ENCODE data around the gene DMXL2. TPM values are rescaled to one million over a fixed set of nuclear protein-coding genes. Genes with fewer than 3 reads are reported as not detected.
A peak's percentile ranks its signal among the peaks of the same experiment; 100 is the strongest.
"Not testable (repeated sequence)": the region's sequence is repeated elsewhere in the genome, so short reads cannot be mapped to it uniquely, and the experiment has no call there.

The DMXL2 gene
- total RNA-seq, 1 donor from 2014 or later, result 68.3 TPM

DNA sequence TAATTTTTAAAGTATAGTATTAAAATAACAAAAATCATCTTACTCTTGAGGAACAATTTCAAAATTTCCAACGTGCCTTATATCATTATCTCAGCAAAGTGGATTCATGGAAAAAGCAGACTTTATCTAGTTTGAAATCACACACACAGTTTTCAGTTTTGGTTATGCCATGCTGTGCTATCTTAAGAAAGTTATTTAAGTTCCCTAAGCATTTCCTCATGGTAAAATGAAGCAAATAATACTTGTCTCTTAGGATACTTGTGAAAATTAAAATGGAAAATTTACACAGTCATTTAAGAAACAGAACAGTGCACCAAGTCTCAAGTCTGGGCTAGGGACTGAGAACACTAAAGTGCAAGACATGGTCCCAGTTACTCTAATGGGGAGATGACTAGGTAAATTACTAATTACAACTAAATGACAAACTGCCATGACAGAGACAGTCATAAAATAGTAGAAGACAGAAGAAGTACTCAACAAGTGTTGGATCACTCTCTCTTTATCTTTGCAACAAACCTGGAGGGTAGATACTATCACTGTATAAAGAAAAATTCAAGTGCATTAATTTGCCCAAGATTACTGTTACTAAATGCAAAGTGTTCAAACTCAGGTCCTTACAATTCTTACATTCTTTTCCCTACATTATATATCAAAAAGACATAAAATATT, 44.8 kb downstream of the DMXL2 start:
- H3K36me3 ChIP-seq, result no peaks in the 10 kb centered on the region
- no peak overlapping the region for H3K4me3 ChIP-seq
- intact Hi-C loops (cut with DNase I), result no loop called here
- no peaks in the 10 kb centered on the region for H3K27me3 ChIP-seq (ENCODE audit: low read depth)
- ATAC-seq (peak in 1 of 2 donors; percentile 25), DNase-seq (no peak)
- TF ChIP-seq, protein P1, sequence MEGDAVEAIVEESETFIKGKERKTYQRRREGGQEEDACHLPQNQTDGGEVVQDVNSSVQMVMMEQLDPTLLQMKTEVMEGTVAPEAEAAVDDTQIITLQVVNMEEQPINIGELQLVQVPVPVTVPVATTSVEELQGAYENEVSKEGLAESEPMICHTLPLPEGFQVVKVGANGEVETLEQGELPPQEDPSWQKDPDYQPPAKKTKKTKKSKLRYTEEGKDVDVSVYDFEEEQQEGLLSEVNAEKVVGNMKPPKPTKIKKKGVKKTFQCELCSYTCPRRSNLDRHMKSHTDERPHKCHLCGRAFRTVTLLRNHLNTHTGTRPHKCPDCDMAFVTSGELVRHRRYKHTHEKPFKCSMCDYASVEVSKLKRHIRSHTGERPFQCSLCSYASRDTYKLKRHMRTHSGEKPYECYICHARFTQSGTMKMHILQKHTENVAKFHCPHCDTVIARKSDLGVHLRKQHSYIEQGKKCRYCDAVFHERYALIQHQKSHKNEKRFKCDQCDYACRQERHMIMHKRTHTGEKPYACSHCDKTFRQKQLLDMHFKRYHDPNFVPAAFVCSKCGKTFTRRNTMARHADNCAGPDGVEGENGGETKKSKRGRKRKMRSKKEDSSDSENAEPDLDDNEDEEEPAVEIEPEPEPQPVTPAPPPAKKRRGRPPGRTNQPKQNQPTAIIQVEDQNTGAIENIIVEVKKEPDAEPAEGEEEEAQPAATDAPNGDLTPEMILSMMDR (IDR thresholded peaks at IDR 0.05), result no peak
- H3K27ac ChIP-seq, result peak overlapping the region; percentile 27
- H3K4me1 ChIP-seq, result peaks cover 34% of the 10 kb centered on the region
- no peaks in the 10 kb centered on the region for H3K9me3 ChIP-seq

DNA sequence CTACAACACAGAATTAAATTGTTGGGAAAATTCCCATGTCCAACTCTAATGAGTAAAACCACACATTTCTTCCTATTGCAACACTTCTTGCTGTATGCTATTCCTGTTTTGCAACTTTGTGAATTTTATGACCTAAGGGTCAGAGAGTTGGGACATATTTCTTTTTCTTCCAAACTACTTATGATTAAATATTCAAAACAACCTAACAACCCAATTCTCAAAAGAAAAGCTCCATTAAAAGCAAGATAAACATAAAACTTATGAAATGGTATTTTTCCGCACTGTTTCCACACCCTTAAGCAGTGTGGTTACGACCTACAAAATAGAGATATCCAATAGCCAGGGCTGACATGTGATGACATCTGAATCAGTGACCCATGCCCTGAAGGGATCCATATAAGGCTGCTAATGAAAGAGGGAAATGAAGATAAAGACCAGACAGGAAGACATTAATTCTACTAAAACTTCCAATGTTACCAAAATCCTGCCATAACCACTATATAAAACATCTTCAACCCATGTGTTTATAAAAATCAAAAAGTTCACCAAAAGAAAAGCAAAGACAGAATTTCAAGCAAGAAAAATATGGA, 45.6 kb downstream of the DMXL2 start:
- no peak for DNase-seq
- Histone ChIP-seq H3K27ac (peak overlapping the region; percentile 27), H3K36me3 (no peaks in the 10 kb centered on the region), H3K27me3 (ENCODE audit: low read depth) (no peaks in the 10 kb centered on the region), H3K4me3 (no peak overlapping the region), H3K4me1 (peaks cover 34% of the 10 kb centered on the region), H3K9me3 (no peaks in the 10 kb centered on the region)
- intact Hi-C loops (cut with DNase I), result no loop called here
- TF ChIP-seq, protein P1 (IDR thresholded peaks at IDR 0.05), result no peak
- ATAC-seq, result peak; percentile 89 to 91

DNA sequence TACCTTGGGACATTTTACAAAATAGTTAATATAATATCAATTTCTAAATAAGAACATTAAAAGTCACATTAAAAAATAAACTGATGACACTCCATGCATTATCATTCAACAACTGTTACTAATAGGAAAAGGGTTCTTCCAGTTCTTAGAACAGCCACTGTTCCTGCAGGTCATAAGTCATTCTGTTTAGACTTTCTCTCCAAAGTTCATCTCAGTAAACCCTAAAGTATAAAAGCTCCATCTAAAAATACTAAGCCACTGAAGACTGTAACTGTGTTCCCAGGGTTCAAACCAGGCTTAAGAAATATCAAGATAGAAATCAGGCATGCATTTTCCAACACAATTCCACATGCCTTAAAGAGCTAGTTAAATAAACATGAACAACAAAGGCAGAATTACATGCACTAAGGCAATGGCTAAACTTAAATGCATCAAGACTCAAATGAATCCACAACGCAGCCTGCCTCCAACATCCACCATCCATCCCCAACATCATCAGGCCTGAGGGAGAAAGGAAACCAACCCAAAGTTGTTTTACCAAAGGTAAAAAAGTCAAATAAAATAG, 46.2 kb downstream of the DMXL2 start:
- intact Hi-C loops (cut with DNase I), result no loop called here
- Histone ChIP-seq H3K36me3 (no peaks in the 10 kb centered on the region), H3K27me3 (ENCODE audit: low read depth) (no peaks in the 10 kb centered on the region), H3K4me3 (no peak overlapping the region), H3K9me3 (no peaks in the 10 kb centered on the region), H3K27ac (no peak overlapping the region), H3K4me1 (peaks cover 34% of the 10 kb centered on the region)
- peak in 1 of 2 donors; percentile 16 for ATAC-seq
- TF ChIP-seq, protein P1 (IDR thresholded peaks at IDR 0.05), result no peak
- DNase-seq, result no peak

DNA sequence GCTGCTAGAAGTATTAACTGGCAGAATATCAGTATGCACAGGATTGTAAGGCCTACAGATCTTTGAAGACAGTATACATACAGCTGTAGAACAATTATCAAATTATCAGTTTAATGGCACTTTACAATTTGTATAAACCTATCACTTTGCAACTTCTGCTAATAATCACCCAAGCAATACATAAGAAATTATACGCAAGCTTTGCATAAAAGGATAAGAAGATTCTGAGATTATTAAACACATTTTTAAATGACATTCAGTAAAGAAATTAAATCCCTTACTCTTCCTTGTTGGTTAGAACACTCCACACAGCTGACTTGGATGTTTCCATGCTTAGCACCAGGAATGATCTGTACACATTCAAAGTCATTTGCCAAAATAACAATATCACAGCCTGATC, 46.8 kb downstream of the DMXL2 start:
- TF ChIP-seq, protein P1 (IDR thresholded peaks at IDR 0.05), result no peak
- ATAC-seq, result no peak
- H3K4me1 ChIP-seq, result peaks cover 34% of the 10 kb centered on the region

DNA sequence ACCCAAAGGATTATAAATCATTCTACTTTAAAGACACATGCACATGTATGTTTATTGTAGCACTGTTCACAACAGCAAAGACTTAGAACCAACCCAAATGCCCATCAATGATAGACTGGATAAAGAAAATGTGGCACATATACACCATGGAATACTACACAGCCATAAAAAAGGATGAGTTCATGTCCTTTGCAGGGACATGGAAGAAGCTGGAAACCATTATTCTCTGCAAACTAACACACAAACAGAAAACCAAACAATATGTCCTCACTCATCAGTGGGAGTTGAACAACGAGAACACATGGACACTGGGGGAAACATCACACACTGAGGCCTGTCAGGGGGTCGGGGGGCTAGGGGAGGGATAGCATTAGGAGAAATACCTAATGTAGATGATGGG, 49.2 kb downstream of the DMXL2 start:
- H3K27ac ChIP-seq; H3K9me3 ChIP-seq; ATAC-seq; H3K36me3 ChIP-seq; DNase-seq; H3K27me3 ChIP-seq (ENCODE audit: low read depth); H3K4me3 ChIP-seq; intact Hi-C loops (cut with DNase I): not testable (repeated sequence)
- H3K4me1 ChIP-seq, result peaks cover 43% of the 10 kb centered on the region

More for the DNA sequence above, 46.8 kb downstream of the DMXL2 start:
- no peak for DNase-seq
- H3K27ac ChIP-seq, result no peak overlapping the region
- intact Hi-C loops (cut with DNase I), result no loop called here
- no peaks in the 10 kb centered on the region for H3K9me3 ChIP-seq
- no peaks in the 10 kb centered on the region for H3K27me3 ChIP-seq (ENCODE audit: low read depth)
- H3K4me3 ChIP-seq, result no peak overlapping the region
- no peaks in the 10 kb centered on the region for H3K36me3 ChIP-seq

DNA sequence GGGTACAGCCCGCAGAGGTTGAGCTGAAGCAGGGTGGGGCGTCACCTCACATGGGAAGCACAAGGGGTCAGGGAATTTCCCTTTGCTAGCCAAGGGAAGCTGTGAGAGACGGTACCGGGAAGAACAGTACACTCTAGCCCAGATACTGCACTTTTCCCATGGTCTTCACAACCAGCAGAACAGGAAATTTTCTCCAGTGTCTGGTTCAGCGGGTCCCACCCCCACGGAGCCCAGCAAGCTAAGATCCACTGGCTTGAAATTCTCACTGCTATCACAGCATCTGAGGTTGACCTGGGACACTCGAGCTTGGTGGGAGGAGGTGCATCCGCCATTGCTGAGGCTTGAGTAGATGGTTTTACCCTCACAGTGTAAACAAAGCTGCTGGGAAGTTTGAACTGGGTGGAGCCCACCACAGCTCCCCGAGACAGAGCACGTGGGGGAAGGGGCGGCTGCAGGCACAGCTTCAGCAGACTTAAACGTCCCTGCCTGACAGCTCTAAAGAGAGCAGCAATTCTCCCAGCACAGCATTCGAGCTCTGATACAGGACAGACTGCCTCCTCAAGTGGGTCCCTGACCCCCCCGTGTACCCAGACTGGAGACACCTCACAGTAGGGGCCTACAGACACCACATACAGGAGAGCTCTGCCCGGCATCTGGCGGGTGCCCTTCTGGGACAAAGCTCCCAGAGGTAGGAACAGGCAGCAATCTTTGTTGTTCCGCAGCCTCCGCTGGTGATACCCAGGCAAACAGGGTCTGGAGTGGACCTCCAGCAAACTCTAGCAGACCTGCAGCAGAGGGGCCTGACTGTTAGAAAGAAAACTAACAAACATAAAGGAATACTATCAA, 53.4 kb downstream of the DMXL2 start:
- H3K27ac ChIP-seq; intact Hi-C loops (cut with DNase I); H3K4me3 ChIP-seq; H3K9me3 ChIP-seq; H3K36me3 ChIP-seq; H3K27me3 ChIP-seq (ENCODE audit: low read depth); DNase-seq: not testable (repeated sequence)
- peaks cover 13% of the 10 kb centered on the region for H3K4me1 ChIP-seq
- peak in 1 of 2 donors; percentile 26 for ATAC-seq

All from lower lobe of right lung (tissue), 2 donors.